GM12878 (cell line): ENCODE data around the gene USE1. TPM values are rescaled to one million over a fixed set of nuclear protein-coding genes. Genes with fewer than 3 reads are reported as not detected.

Source experiments
- ATAC-seq: fragments of 200-7000 bp; cut with Tn5 transposase; 3 replicates; pipeline ENCODE4 v1.9.1; 2020; ENCODE audit warnings: mild to moderate bottlenecking, moderate library complexity
- BruUV-seq: library from RNA; stranded (reverse); fragments of 400-500 nt; replicated peaks from 2 replicates; lab custom pipeline; 2021; lab: Mats Ljungman, UMichigan
- CTCF ChIA-PET: fragments of 300-600 bp; sonication (Branson Sonifier 250); formaldehyde crosslinking; extraction: SDS; loops from one replicate; lab custom pipeline; 2021; ENCODE audit warnings: inconsistent platforms; lab: Yijun Ruan, JAX
- POLR2A ChIA-PET: fragments of 350-600 bp; formaldehyde crosslinking; extraction: SDS; loops from one replicate; lab custom pipeline; 2021; ENCODE audit warnings: inconsistent platforms; lab: Charles Lee
- RAD21 ChIA-PET: fragments of 300-600 bp; sonication (Branson Sonifier 250); formaldehyde crosslinking; loops from one replicate; lab custom pipeline; 2023; ENCODE audit warnings: antibody characterized with exemption; ENCODE audit not compliant: unreplicated experiment; lab: Charles Lee
- SMC1A ChIA-PET: fragments of 300-600 bp; sonication (Branson Sonifier 250); formaldehyde crosslinking; loops from one replicate; lab custom pipeline; 2023; ENCODE audit not compliant: unreplicated experiment, uncharacterized antibody; lab: Charles Lee
- DNase-seq: peaks from one replicate; pipeline ENCODE4 v3.0.0-alpha.2; 2011; ENCODE audit warnings: low read depth, low spot score
- FAIRE-seq: peaks from 3 replicates; lab custom pipeline; 2011; peaks lifted over from hg19 to GRCh38; lab: Jason Lieb, UNC
- H2AFZ ChIP-seq: 2 replicates; pipeline ENCODE4 v1.6.0; 2011; ENCODE audit warnings: low read depth, low read length, control low read depth; ENCODE audit not compliant: control insufficient read depth
- H3K27ac ChIP-seq: 2 replicates; pipeline ENCODE4 v1.5.1; 2011; ENCODE audit warnings: control low read depth; ENCODE audit not compliant: control insufficient read depth, insufficient read depth
- H3K27me3 ChIP-seq, 2 experiments: replicated peaks in 1 of 2; 2 replicates each; pipeline versions ENCODE4 v1.6.0 to v1.6.1; 2011; ENCODE audit warnings: low read length in 1 of 2; ENCODE audit not compliant: control insufficient read depth in 2 of 2, insufficient read depth in 2 of 2
- H3K36me3 ChIP-seq, 2 experiments: 2 replicates each; pipeline ENCODE4 v1.5.1; 2011; ENCODE audit warnings: low read length in 1 of 2; ENCODE audit not compliant: control insufficient read depth in 2 of 2, insufficient read depth in 2 of 2
- H3K4me1 ChIP-seq: 2 replicates; pipeline ENCODE4 v1.6.1; 2011; ENCODE audit warnings: mild to moderate bottlenecking, low read length, moderate library complexity, mixed read lengths; ENCODE audit not compliant: control insufficient read depth, insufficient read depth
- H3K4me2 ChIP-seq: 2 replicates; pipeline ENCODE4 v1.6.0; 2011; ENCODE audit warnings: control low read depth; ENCODE audit not compliant: control insufficient read depth, insufficient read depth
- H3K4me3 ChIP-seq: fragments of 200-600 bp; sonication (generic); 2 replicates; pipeline ENCODE4 v1.5.1; 2016
- H3K79me2 ChIP-seq: 2 replicates; pipeline ENCODE4 v1.6.0; 2011; ENCODE audit warnings: low read length; ENCODE audit not compliant: control insufficient read depth, insufficient read depth
- H3K9ac ChIP-seq: 2 replicates; pipeline ENCODE4 v1.8.0; 2011; ENCODE audit warnings: low read length, control low read depth, mixed read lengths; ENCODE audit not compliant: control insufficient read depth, insufficient read depth
- H3K9me3 ChIP-seq: replicated peaks from 3 replicates; pipeline ENCODE4 v1.5.1; 2011; ENCODE audit warnings: mild to moderate bottlenecking, low read length; ENCODE audit not compliant: control insufficient read depth, insufficient read depth
- H4K20me1 ChIP-seq: 2 replicates; pipeline ENCODE4 v1.6.0; 2011; ENCODE audit not compliant: control insufficient read depth, insufficient read depth
- CBX5 ChIP-seq: sonication (generic); IDR thresholded peaks from 2 replicates; pipeline ENCODE4 v1.6.1; 2016; ENCODE audit warnings: low read depth, moderate library complexity, mild to moderate bottlenecking, inconsistent platforms
- CHD1 ChIP-seq: IDR thresholded peaks from 2 replicates; pipeline ENCODE4 v1.6.1; 2012; ENCODE audit warnings: low read depth, low read length, improper control_type of control experiment
- CHD2 ChIP-seq: IDR thresholded peaks from 2 replicates; pipeline ENCODE4 v1.6.1; 2011; ENCODE audit warnings: low read depth, low read length, improper control_type of control experiment, borderline replicate concordance
- CHD4 ChIP-seq: fragments of 200-600 bp; sonication (generic); IDR thresholded peaks from 2 replicates; pipeline ENCODE4 v1.6.1; 2016; ENCODE audit warnings: mild to moderate bottlenecking
- CREM ChIP-seq: IDR thresholded peaks from 2 replicates; pipeline ENCODE4 v1.6.1; 2014; ENCODE audit warnings: antibody characterized with exemption, low read depth
- DPF2 ChIP-seq: fragments of 450-650 bp; IDR thresholded peaks from 2 replicates; pipeline ENCODE4 v1.6.1; 2017; ENCODE audit warnings: mild to moderate bottlenecking
- FOXK2 ChIP-seq: fragments of 450-650 bp; IDR thresholded peaks from 2 replicates; pipeline ENCODE4 v1.6.1; 2017; ENCODE audit warnings: mild to moderate bottlenecking, moderate library complexity
- HDAC6 ChIP-seq: fragments of 200-600 bp; sonication (generic); IDR thresholded peaks from one replicate; pipeline ENCODE4 v1.8.0; 2017; ENCODE audit warnings: antibody characterized with exemption; ENCODE audit not compliant: unreplicated experiment
- LARP7 ChIP-seq: fragments of 450-650 bp; IDR thresholded peaks from 2 replicates; pipeline ENCODE4 v1.6.1; 2017; ENCODE audit warnings: mild to moderate bottlenecking
- MLLT1 ChIP-seq: fragments of 450-650 bp; IDR thresholded peaks from 2 replicates; pipeline ENCODE4 v1.6.1; 2016; ENCODE audit warnings: mild to moderate bottlenecking
- MYC ChIP-seq: IDR thresholded peaks from 2 replicates; pipeline ENCODE4 v1.6.1; 2011; ENCODE audit warnings: mild to moderate bottlenecking, low read length, moderate library complexity, inconsistent platforms; ENCODE audit not compliant: insufficient read depth, insufficient replicate concordance, insufficient read length, severe bottlenecking
- PAX5 ChIP-seq: IDR thresholded peaks from 2 replicates; pipeline ENCODE4 v1.6.1; 2011; ENCODE audit warnings: low read depth, low read length, borderline replicate concordance
- POU2F2 ChIP-seq: IDR thresholded peaks from 3 replicates; pipeline ENCODE4 v1.6.1; 2011; ENCODE audit warnings: low read depth, mild to moderate bottlenecking, low read length, borderline replicate concordance
- RAD21 ChIP-seq: IDR thresholded peaks from 2 replicates; pipeline ENCODE4 v1.6.1; 2011; ENCODE audit warnings: mild to moderate bottlenecking, low read depth, low read length, moderate library complexity; ENCODE audit not compliant: insufficient read depth
- SREBF2 ChIP-seq: IDR thresholded peaks from 2 replicates; pipeline ENCODE4 v1.6.1; 2012; ENCODE audit warnings: mild to moderate bottlenecking, low read length
- SUZ12 ChIP-seq: fragments of 200-600 bp; sonication (generic); IDR thresholded peaks from one replicate; pipeline ENCODE4 v1.6.1; 2018; ENCODE audit warnings: antibody characterized with exemption, mild to moderate bottlenecking; ENCODE audit not compliant: unreplicated experiment
- WRNIP1 ChIP-seq: IDR thresholded peaks from 2 replicates; pipeline ENCODE4 v1.6.1; 2011; ENCODE audit warnings: low read depth, low read length, improper control_type of control experiment, borderline replicate concordance
- YBX1 ChIP-seq: fragments of 450-650 bp; IDR thresholded peaks from 2 replicates; pipeline ENCODE4 v1.6.1; 2016; ENCODE audit warnings: antibody characterized with exemption
- WGBS: methylation state at CpG from one replicate; pipeline ENCODE4 v1.1.6; 2016; ENCODE audit warnings: low lambda C conversion rate; ENCODE audit not compliant: insufficient replicate concordance, insufficient coverage; ENCODE audit errors: missing lambda C conversion rate; 5-methylcytosine and 5-hydroxymethylcytosine counted together
- in situ Hi-C: fragments of 300-500 bp; cut with MboI; formaldehyde crosslinking; loops from 9 replicates; pipeline ENCODE4 v1.14.3; 2018; ENCODE audit warnings: mixed read lengths
- intact Hi-C: fragments of 100-400 bp; cut with micrococcal nuclease; formaldehyde crosslinking; loops from one replicate; pipeline ENCODE4 v1.14.2; 2022; ENCODE audit not compliant: unreplicated experiment
- polyA plus RNA-seq, 11 experiments: library from polyadenylated mRNA; depleted of rRNA in 4 of 11; unstranded in 6 of 11; stranded (reverse) in 5 of 11; fragments of >200 nt; fragmentation: Nextera tagmentation in 4 of 11; fragmentation: Illumina TruSeq in 1 of 11; extraction: Ambion mirVana in 4 of 11; extraction: Trizol in 1 of 11; gene quantifications; 1 replicate in 1 of 11; 2 replicates in 10 of 11; pipeline versions ENCODE4 v1.2.1 to v1.2.3, GENCODE V29; 2011 to 2016; ENCODE audit warnings: inconsistent platforms in 2 of 11, missing spikeins in 2 of 11, low read depth in 1 of 11
- total RNA-seq, 4 experiments: library from RNA; depleted of rRNA in 3 of 4; stranded (reverse); fragments of >200 nt in 3 of 4; fragmentation: Illumina TruSeq in 1 of 4; extraction: Trizol in 1 of 4; gene quantifications; 2 replicates each; pipeline versions ENCODE4 v1.2.1 to v1.2.3, GENCODE V29; 2013 to 2021
- TF ChIP-seq, protein P1 (sequence below), 3 experiments: IDR thresholded peaks in 2 of 3; conservative IDR thresholded peaks in 1 of 3; 2 replicates each; pipeline ENCODE4 v1.5.1; 2011; ENCODE audit warnings: low read depth in 3 of 3, low read length in 3 of 3, mild to moderate bottlenecking in 3 of 3, control low read depth in 2 of 3, moderate library complexity in 2 of 3, inconsistent platforms in 1 of 3, mixed read lengths in 1 of 3; ENCODE audit not compliant: control insufficient read depth in 2 of 3, insufficient read depth in 1 of 3; ENCODE audit errors: extremely low read depth in 1 of 3

USE1 gene
- total and polyA plus RNA-seq, 10 of the 15 experiments (the other 5 are each of a cell fraction or from before 2014, with no cell fraction given) = 9.7 to 24.0 (median 16.1) TPM

DNA sequence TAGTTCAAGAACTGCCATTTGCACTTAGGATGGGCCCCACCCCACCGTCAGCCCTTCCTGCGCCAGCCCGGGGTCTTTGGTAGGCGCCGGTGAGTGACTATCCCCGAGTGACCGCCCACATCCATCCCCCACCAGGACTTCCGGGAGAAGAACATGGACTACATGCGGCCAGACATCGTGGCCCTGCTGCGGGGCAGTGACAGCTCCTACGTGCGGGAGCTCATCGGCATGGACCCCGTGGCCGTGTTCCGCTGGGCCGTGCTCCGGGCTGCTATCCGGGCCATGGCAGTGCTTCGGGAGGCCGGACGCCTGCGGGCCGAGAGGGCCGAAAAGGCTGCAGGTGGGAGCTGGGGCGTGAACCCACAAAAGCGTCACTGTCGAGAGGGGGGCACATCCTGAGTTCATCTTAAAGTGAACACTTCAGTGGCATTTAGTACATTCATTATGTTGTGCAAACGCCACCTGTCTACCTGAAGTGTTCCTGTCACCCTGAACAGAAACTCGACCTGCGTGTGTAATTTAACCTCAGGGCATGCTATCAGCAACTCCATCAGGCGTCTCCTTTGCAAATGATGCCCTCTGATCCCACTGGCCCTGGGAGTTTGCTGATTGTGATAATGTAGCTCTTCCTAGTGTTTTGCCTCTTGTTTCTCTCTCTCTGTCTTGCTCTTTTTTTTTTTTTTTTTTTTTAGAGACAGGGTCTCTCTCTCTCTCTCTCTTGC is 42.4 kb upstream of the USE1 start (continued):
- TF ChIP-seq CHD2 = no peak
- no peak for TF ChIP-seq WRNIP1
- no peak for TF ChIP-seq CBX5
- no peak for TF ChIP-seq SUZ12

DNA sequence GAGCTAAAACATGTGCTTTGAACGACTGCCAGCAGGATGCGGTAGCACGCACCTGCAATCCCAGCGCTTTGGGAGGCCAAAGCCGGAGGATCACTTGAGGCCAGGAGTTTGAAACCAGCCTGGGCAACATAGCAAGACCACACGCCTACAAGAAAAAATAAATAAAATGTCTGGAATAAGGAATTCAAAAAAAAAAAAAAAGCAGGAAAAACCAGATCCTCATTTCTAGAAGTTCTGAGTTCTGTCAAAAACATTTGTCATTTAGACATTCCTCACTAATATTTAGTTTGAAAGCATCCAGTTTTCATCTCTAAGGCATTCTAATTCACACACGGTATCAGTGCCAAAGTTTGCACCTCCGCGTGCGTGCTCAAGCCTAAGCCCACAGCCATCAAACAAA is 36.9 kb upstream of the USE1 start:
- in situ Hi-C loops = no loop called here
- TF ChIP-seq YBX1 (no peak), CHD4 (no peak), LARP7 (no peak), PAX5 (no peak), MLLT1 (no peak), FOXK2 (no peak), CHD1 (no peak), DPF2 (no peak), RAD21 (no peak), MYC (no peak), HDAC6 (no peak), SREBF2 (no peak), CREM (no peak), POU2F2 (no peak)
- TF ChIP-seq, protein P1, sequence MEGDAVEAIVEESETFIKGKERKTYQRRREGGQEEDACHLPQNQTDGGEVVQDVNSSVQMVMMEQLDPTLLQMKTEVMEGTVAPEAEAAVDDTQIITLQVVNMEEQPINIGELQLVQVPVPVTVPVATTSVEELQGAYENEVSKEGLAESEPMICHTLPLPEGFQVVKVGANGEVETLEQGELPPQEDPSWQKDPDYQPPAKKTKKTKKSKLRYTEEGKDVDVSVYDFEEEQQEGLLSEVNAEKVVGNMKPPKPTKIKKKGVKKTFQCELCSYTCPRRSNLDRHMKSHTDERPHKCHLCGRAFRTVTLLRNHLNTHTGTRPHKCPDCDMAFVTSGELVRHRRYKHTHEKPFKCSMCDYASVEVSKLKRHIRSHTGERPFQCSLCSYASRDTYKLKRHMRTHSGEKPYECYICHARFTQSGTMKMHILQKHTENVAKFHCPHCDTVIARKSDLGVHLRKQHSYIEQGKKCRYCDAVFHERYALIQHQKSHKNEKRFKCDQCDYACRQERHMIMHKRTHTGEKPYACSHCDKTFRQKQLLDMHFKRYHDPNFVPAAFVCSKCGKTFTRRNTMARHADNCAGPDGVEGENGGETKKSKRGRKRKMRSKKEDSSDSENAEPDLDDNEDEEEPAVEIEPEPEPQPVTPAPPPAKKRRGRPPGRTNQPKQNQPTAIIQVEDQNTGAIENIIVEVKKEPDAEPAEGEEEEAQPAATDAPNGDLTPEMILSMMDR (IDR thresholded peaks at IDR 0.05 in 2 of 3, conservative IDR thresholded peaks at IDR 0.05 in 1 of 3; ENCODE audit: control insufficient read depth in 2 of 3, extremely low read depth in 1 of 3, insufficient read depth in 1 of 3, low read depth in 3 of 3, low read length in 3 of 3) = no peak
- BruUV-seq = TSS peak; percentile 38

More for the DNA sequence above, 36.9 kb upstream of the USE1 start:
- H3K4me3 ChIP-seq = no peak overlapping the region
- intact Hi-C loops = no loop called here
- 99% methylated on average over 10 of the region's 10 CpGs for WGBS
- CTCF ChIA-PET = no interaction called here
- FAIRE-seq = no peak
- H3K9me3 ChIP-seq = no peaks in the 10 kb centered on the region
- no peak overlapping the region for H2AFZ ChIP-seq
- no peak for DNase-seq
- RAD21 ChIA-PET = no interaction called here
- POLR2A ChIA-PET = no interaction called here
- no peak overlapping the region for H3K4me2 ChIP-seq
- no peak overlapping the region for H3K9ac ChIP-seq
- H3K79me2 ChIP-seq = no peaks in the 10 kb centered on the region
- no peaks in the 10 kb centered on the region for H3K27me3 ChIP-seq
- SMC1A ChIA-PET = no interaction called here
- H3K4me1 ChIP-seq = peaks cover 9% of the 10 kb centered on the region
- H4K20me1 ChIP-seq = no peaks in the 10 kb centered on the region
- peaks cover 28 to 29% of the 10 kb centered on the region in 2 experiments for H3K36me3 ChIP-seq
- no peak for ATAC-seq
- H3K27ac ChIP-seq = no peak overlapping the region
